Spinal cord (tissue), 10 donors: ENCODE results near the gene RINL. TPM values are rescaled to one million over a fixed set of nuclear protein-coding genes. Genes with fewer than 3 reads are reported as not detected.
A peak's percentile ranks its signal among the peaks of the same experiment; 100 is the strongest.
"Not testable (repeated sequence)": the region's sequence is repeated elsewhere in the genome, so short reads cannot be mapped to it uniquely, and the experiment has no call there.

Experiments
- DNase-seq, 6 donors: peaks; one replicate each; pipeline versions ENCODE4 v3.0.0 to v3.0.0-alpha.2; 2013 to 2015; ENCODE audit warnings: low spot score in 6 of 6, low read depth in 4 of 6
- H3K27ac ChIP-seq: one replicate; pipeline ENCODE4 v1.5.1; 2013; ENCODE audit warnings: low read depth, low read length, control low read depth
- H3K27me3 ChIP-seq: one replicate; pipeline ENCODE4 v1.6.1; 2013; ENCODE audit warnings: low read length; ENCODE audit not compliant: control insufficient read depth, insufficient read depth
- H3K36me3 ChIP-seq: one replicate; pipeline ENCODE4 v1.6.1; 2013; ENCODE audit warnings: low read length; ENCODE audit not compliant: control insufficient read depth, insufficient read depth
- H3K4me1 ChIP-seq: one replicate; pipeline ENCODE4 v1.6.1; 2013; ENCODE audit warnings: low read length; ENCODE audit not compliant: control insufficient read depth, insufficient read depth
- H3K4me3 ChIP-seq: one replicate; pipeline ENCODE4 v1.5.1; 2013; ENCODE audit warnings: low read depth, low read length, control low read depth
- H3K9me3 ChIP-seq: one replicate; pipeline ENCODE4 v1.6.1; 2013; ENCODE audit warnings: low read length; ENCODE audit not compliant: control insufficient read depth, insufficient read depth
- WGBS: methylation state at CpG from one replicate; pipeline ENCODE4 v1.1.5; 2013; ENCODE audit warnings: missing lambda C conversion rate; ENCODE audit not compliant: insufficient coverage; 5-methylcytosine and 5-hydroxymethylcytosine counted together
- polyA plus RNA-seq, 2 donors: library from polyadenylated mRNA; unstranded; fragments of 120-200 nt; gene quantifications; one replicate each; pipeline ENCODE4 v1.2.1, GENCODE V29; 2013; ENCODE audit not compliant: insufficient read length in 2 of 2
- total RNA-seq, 2 donors: library from RNA; depleted of rRNA in 1 of 2; stranded (reverse); fragments of 120-200 nt in 1 of 2; fragments of >200 nt in 1 of 2; gene quantifications; one replicate each; pipeline versions ENCODE4 v1.2.3 to v1.2.4, GENCODE V29; 2013 to 2014
- donor health status: healthy.

Gene RINL
- total and polyA plus RNA-seq, 4 donors, result 8.7 to 28.2 (median 17.1) TPM

- Histone ChIP-seq H3K36me3 (peaks cover 74% of the 10 kb centered on the region), H3K9me3 (no peaks in the 10 kb centered on the region), H3K4me3 (no peak overlapping the region), H3K27ac (no peak overlapping the region), H3K4me1 (peaks cover 42% of the 10 kb centered on the region), H3K27me3 (no peaks in the 10 kb centered on the region)
- WGBS, result 65% methylated on average over 2 of the region's 5 CpGs
- DNase-seq, result no peak
Measured at GRCh38 chr19:38892841-38893240, 14.8 kb upstream of the RINL start.

GRCh38 chr19:38891771-38892170 is 13.7 kb upstream of the RINL start:
- Histone ChIP-seq H3K4me3 (no peak overlapping the region), H3K4me1 (peaks cover 31% of the 10 kb centered on the region), H3K36me3 (peaks cover 83% of the 10 kb centered on the region), H3K27ac (no peak overlapping the region), H3K27me3 (no peaks in the 10 kb centered on the region), H3K9me3 (no peaks in the 10 kb centered on the region)
- 63% methylated on average over 6 of the region's 6 CpGs for WGBS
- peak in 1 of 6 donors; percentile 47 for DNase-seq

GRCh38 chr19:38890686-38891085 is 12.6 kb upstream of the RINL start:
- DNase-seq, result no peak
- no peak overlapping the region for H3K27ac ChIP-seq
- H3K4me3 ChIP-seq, result no peak overlapping the region
- H3K27me3 ChIP-seq, result no peaks in the 10 kb centered on the region
- H3K4me1 ChIP-seq, result peaks cover 25% of the 10 kb centered on the region
- H3K36me3 ChIP-seq, result peaks cover 84% of the 10 kb centered on the region
- H3K9me3 ChIP-seq, result no peaks in the 10 kb centered on the region

- DNase-seq, result no peak
- Histone ChIP-seq H3K4me1 (peaks cover 17% of the 10 kb centered on the region), H3K9me3 (no peaks in the 10 kb centered on the region), H3K36me3 (peaks cover 82% of the 10 kb centered on the region), H3K4me3 (no peak overlapping the region), H3K27me3 (no peaks in the 10 kb centered on the region), H3K27ac (no peak overlapping the region)
- 78% methylated on average over 3 of the region's 8 CpGs for WGBS
Measured at GRCh38 chr19:38889803-38890202, 11.7 kb upstream of the RINL start.

GRCh38 chr19:38888876-38889275 is 10.8 kb upstream of the RINL start:
- DNase-seq, result no peak
- Histone ChIP-seq H3K27ac (no peak overlapping the region), H3K36me3 (peaks cover 75% of the 10 kb centered on the region), H3K4me1 (peaks cover 8% of the 10 kb centered on the region), H3K9me3 (no peaks in the 10 kb centered on the region), H3K4me3 (no peak overlapping the region), H3K27me3 (no peaks in the 10 kb centered on the region)
- WGBS, result 94% methylated on average over 17 of the region's 17 CpGs

GRCh38 chr19:38884691-38885090 is 6.6 kb upstream of the RINL start:
- Histone ChIP-seq H3K4me1 (peaks cover 13% of the 10 kb centered on the region), H3K36me3 (peaks cover 74% of the 10 kb centered on the region)
- no CpG with 5 or more reads among the region's 3 CpGs for WGBS
- not testable (repeated sequence) for H3K27ac ChIP-seq, H3K9me3 ChIP-seq, H3K4me3 ChIP-seq, DNase-seq, H3K27me3 ChIP-seq

- Histone ChIP-seq H3K27me3 (no peaks in the 10 kb centered on the region), H3K4me3 (no peak overlapping the region), H3K36me3 (peaks cover 74% of the 10 kb centered on the region), H3K27ac (no peak overlapping the region), H3K9me3 (no peaks in the 10 kb centered on the region), H3K4me1 (peaks cover 22% of the 10 kb centered on the region)
- DNase-seq, result no peak
- WGBS, result 89% methylated on average over 7 of the region's 9 CpGs
Measured at GRCh38 chr19:38883286-38883685, 5.2 kb upstream of the RINL start.

- Histone ChIP-seq H3K36me3 (peaks cover 69% of the 10 kb centered on the region), H3K27ac (no peak overlapping the region), H3K4me1 (peaks cover 22% of the 10 kb centered on the region), H3K4me3 (no peak overlapping the region), H3K27me3 (no peaks in the 10 kb centered on the region), H3K9me3 (no peaks in the 10 kb centered on the region)
- WGBS, result 91% methylated on average over 16 of the region's 19 CpGs
- no peak for DNase-seq
Measured at GRCh38 chr19:38880882-38881609, 3.0 kb upstream of the RINL start.

- no peak for DNase-seq
- H3K9me3 ChIP-seq, result no peaks in the 10 kb centered on the region
- H3K27me3 ChIP-seq, result no peaks in the 10 kb centered on the region
- peaks cover 22% of the 10 kb centered on the region for H3K4me1 ChIP-seq
- H3K4me3 ChIP-seq, result no peak overlapping the region
- WGBS, result 90% methylated on average over 16 of the region's 19 CpGs
- H3K27ac ChIP-seq, result no peak overlapping the region
- H3K36me3 ChIP-seq, result peaks cover 69% of the 10 kb centered on the region
Measured at GRCh38 chr19:38880076-38880881, 2.2 kb upstream of the RINL start.

GRCh38 chr19:38879400-38879751 is 1.3 kb upstream of the RINL start:
- DNase-seq, result no peak
- WGBS, result 93% methylated on average over 9 of the region's 11 CpGs
- Histone ChIP-seq H3K27me3 (no peaks in the 10 kb centered on the region), H3K27ac (no peak overlapping the region), H3K4me1 (peaks cover 22% of the 10 kb centered on the region), H3K9me3 (no peaks in the 10 kb centered on the region), H3K4me3 (no peak overlapping the region), H3K36me3 (peaks cover 62% of the 10 kb centered on the region)
